SK-N-MC (cell line): Measurements from ENCODE around the gene CCDC15.

ENCODE experiments used
- DNase-seq: peaks from one replicate; pipeline ENCODE4 v3.0.0-alpha.2; 2011; ENCODE audit warnings: low read depth, low spot score
- H3K27ac ChIP-seq: fragments of 200-600 bp; sonication (generic); 2 replicates; pipeline ENCODE4 v1.5.1; 2016; ENCODE audit warnings: mixed run types
- H3K36me3 ChIP-seq: fragments of 200-600 bp; sonication (generic); 2 replicates; pipeline ENCODE4 v1.6.1; 2017; ENCODE audit warnings: antibody characterized with exemption, low read length, mixed read lengths; ENCODE audit not compliant: insufficient read depth
- H3K4me3 ChIP-seq: fragments of 200-600 bp; sonication (generic); 2 replicates; pipeline ENCODE4 v1.5.1; 2016
- H3K9ac ChIP-seq: fragments of 200-600 bp; sonication (generic); 2 replicates; pipeline ENCODE4 v1.8.0; 2017; ENCODE audit warnings: mixed run types, mixed read lengths; ENCODE audit not compliant: insufficient read length
- H3K9me3 ChIP-seq: fragments of 200-600 bp; sonication (generic); 2 replicates; pipeline ENCODE4 v1.6.1; 2017; ENCODE audit warnings: low read depth, mild to moderate bottlenecking, antibody characterized with exemption, low read length, moderate library complexity, mixed read lengths
- EZH2 ChIP-seq: fragments of 200-600 bp; sonication (generic); IDR thresholded peaks from one replicate; pipeline ENCODE4 v1.6.1; 2017; ENCODE audit warnings: antibody characterized with exemption
- FOXP2 ChIP-seq: optimal IDR thresholded peaks from 2 replicates; pipeline ENCODE3; 2011; ENCODE audit warnings: mild to moderate bottlenecking, moderate library complexity; ENCODE audit not compliant: insufficient read depth; ENCODE audit errors: extremely low read length, control extremely low read depth
- POLR2AphosphoS5 ChIP-seq: IDR thresholded peaks from 2 replicates; pipeline ENCODE4 v1.6.1; 2012; ENCODE audit warnings: mild to moderate bottlenecking, low read depth, low read length, borderline replicate concordance

The CCDC15 gene

DNA sequence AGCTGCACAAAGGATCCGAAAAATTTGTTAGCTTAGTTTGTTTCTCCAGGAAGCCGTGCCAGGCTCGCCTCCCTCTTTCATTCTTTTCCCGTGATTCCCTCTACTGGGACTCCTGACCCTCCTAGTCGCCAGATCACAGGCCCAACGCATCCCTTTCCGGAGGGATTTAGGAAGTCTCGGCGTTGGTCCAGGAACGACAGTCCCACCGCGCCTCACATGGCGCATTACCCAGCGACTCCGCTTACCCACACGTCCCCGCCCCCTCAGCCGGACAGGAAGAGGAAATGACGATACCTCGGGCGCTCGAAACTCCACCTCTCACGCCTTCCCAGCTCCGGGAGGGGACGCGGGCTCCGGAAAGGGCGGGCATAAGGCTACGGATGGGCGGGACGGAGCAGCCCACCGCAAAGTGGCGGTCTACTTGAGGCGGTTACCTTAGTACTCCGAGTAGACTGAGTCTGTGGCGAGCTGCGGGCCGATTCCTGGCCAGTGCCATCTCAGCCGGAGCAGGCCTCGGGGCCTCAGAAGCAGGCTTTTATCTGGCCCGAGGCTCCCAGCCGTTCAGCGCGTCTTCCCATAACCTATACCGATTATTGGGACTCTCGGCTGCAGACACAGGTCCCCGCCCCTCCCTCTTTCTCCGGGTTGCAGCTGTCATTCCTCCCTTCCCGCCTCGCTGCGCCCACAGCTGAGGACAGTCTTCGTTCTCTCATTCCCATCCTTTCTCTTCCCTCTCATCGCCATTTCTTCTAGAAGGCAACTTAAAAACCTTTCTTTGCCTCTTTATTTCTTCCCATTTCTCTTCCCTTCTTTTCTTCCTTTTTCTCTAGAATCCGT, at the start of gene CCDC15:
Gene CCDC15, plus strand, starts transcription at position 450 of the 837 bp plus-strand sequence. CDS start 531 bp downstream, outside the sequence.
- H3K9ac ChIP-seq: peak within 1 kb of the TSS; percentile 93
- DNase-seq: peak; percentile 84
- no peaks in the 10 kb centered on the region for H3K36me3 ChIP-seq
- no peaks in the 10 kb centered on the region for H3K9me3 ChIP-seq
- peak within 1 kb of the TSS; percentile 76 for H3K4me3 ChIP-seq
- TF ChIP-seq POLR2AphosphoS5 (peak; percentile 96), FOXP2 (no peak), EZH2 (no peak)
- no peak within 1 kb of the TSS for H3K27ac ChIP-seq

DNA sequence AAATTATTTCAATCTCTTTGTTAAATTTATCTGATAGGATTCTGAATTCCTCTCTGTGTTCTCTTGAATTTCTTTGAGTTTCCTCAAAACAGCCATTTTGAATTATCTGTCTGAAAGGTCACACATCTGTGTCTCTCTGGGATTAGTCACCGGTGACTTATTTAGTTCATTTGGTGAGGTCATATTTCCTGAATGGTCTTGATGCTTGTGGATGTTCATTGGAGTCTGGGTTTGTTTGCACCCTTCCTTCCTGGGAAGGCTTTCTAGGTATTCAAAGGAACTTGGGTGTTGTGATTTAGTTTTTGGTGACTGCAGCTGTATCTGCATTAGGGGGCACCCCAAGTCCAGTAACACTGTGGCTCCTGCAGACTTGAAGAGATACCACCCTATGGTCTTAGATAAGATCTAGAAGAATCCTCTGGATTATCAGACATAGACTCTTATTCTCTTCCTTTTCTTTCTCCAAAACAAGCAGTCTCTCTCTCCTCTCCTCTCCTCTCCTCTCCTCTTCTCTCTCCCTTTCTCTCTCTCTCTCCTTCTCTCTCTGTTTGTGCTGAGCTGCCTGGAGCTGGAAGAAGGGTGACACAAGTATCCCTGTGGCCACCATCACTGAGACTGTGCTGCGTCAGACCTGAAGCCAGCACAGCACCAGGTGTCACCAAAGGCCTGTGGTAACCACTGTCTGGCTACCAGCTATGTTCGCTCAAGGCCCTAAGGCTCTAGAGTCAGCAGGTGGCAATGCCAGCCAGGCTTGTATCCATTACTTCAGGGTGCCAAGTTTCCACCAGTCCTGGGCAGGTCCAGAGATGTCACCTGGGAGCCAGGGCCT, 38.2 kb upstream of the CCDC15 start:
- no peak for DNase-seq
- no peak overlapping the region for H3K4me3 ChIP-seq
- H3K9me3 ChIP-seq: no peaks in the 10 kb centered on the region
- no peaks in the 10 kb centered on the region for H3K36me3 ChIP-seq
- TF ChIP-seq POLR2AphosphoS5: no peak
- TF ChIP-seq EZH2: no peak
- no peak for TF ChIP-seq FOXP2
- H3K9ac ChIP-seq: no peak overlapping the region
- H3K27ac ChIP-seq: no peak overlapping the region

DNA sequence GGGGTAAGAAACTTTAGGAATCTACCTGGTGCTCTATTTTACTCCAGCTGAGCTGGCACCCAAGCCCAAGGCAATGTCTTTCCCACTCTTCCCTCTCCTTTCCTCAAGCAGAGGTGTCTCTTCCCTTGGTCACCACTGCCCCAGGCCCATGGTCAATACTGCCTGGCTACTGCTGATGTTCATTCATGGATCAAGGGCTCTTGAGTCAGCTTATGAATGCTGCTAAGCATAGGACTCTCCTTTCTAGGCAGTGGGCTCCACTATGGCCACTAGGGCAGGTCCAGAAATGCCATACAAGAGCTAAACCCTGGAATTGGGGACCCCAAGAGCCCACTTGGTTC, 37.7 kb upstream of the CCDC15 start:
- Histone ChIP-seq H3K27ac (no peak overlapping the region), H3K9me3 (no peaks in the 10 kb centered on the region), H3K4me3 (no peak overlapping the region), H3K9ac (no peak overlapping the region), H3K36me3 (no peaks in the 10 kb centered on the region)
- no peak for TF ChIP-seq EZH2
- TF ChIP-seq POLR2AphosphoS5: no peak
- no peak for TF ChIP-seq FOXP2
- DNase-seq: no peak

GRCh38 chr11:124917115-124917637, 36.8 kb upstream of the CCDC15 start:
- Histone ChIP-seq H3K36me3 (no peaks in the 10 kb centered on the region), H3K27ac (no peak overlapping the region), H3K4me3 (no peak overlapping the region), H3K9me3 (no peaks in the 10 kb centered on the region), H3K9ac (no peak overlapping the region)
- TF ChIP-seq EZH2 (no peak), FOXP2 (no peak), POLR2AphosphoS5 (no peak)
- DNase-seq: no peak

GRCh38 chr11:124918950-124919349, 35.1 kb upstream of the CCDC15 start, which contains the start of gene HEPN1:
TSS of gene HEPN1 (plus strand) at chr11:124919250.
- TF ChIP-seq POLR2AphosphoS5: no peak
- no peak for TF ChIP-seq FOXP2
- TF ChIP-seq EZH2: no peak
- no peak within 1 kb of the TSS for H3K27ac ChIP-seq
- H3K9me3 ChIP-seq: no peaks in the 10 kb centered on the region
- no peak for DNase-seq
- no peak within 1 kb of the TSS for H3K9ac ChIP-seq
- no peak within 1 kb of the TSS for H3K4me3 ChIP-seq
- no peaks in the 10 kb centered on the region for H3K36me3 ChIP-seq

- H3K4me3 ChIP-seq: no peak overlapping the region
- no peak overlapping the region for H3K27ac ChIP-seq
- H3K9me3 ChIP-seq: no peaks in the 10 kb centered on the region
- TF ChIP-seq POLR2AphosphoS5 (no peak), EZH2 (no peak), FOXP2 (no peak)
- no peaks in the 10 kb centered on the region for H3K36me3 ChIP-seq
- no peak overlapping the region for H3K9ac ChIP-seq
- no peak for DNase-seq
These were observed 34.1 kb upstream of the CCDC15 start for GRCh38 chr11:124919898-124920297.

DNA sequence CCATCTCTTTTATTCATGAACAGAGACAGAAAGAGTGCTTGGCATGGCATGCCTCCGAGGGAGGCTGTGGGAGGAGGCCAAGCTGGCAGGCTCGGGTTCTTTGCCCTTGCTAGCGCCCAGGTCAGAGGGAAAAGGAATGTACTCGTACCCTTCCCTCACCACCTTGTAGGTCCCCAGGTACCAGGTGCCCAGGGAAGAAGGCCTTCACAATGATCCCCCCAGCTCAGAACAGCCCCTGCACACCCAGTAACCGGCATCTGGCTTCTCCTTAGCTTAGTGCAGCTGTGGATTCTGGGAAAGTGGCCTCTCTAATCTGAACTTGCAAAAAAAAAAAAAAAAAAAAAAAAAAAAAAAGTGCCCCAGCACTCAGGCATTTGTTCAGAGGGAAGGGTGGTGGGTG, 33.6 kb upstream of the CCDC15 start:
- Histone ChIP-seq H3K27ac (no peak overlapping the region), H3K4me3 (no peak overlapping the region), H3K36me3 (no peaks in the 10 kb centered on the region), H3K9ac (no peak overlapping the region), H3K9me3 (no peaks in the 10 kb centered on the region)
- no peak for TF ChIP-seq FOXP2
- TF ChIP-seq EZH2: no peak
- no peak for TF ChIP-seq POLR2AphosphoS5
- no peak for DNase-seq

GRCh38 chr11:124920870-124921609, 33.0 kb upstream of the CCDC15 start:
- H3K4me3 ChIP-seq: no peak overlapping the region
- H3K27ac ChIP-seq: no peak overlapping the region
- DNase-seq: no peak
- H3K36me3 ChIP-seq: no peaks in the 10 kb centered on the region
- no peaks in the 10 kb centered on the region for H3K9me3 ChIP-seq
- H3K9ac ChIP-seq: no peak overlapping the region
- TF ChIP-seq POLR2AphosphoS5 (no peak), EZH2 (no peak), FOXP2 (no peak)
